NCI-H82 treated with DMSO at 0.1 percent for 48 hours (cell line): ENCODE measurements around the gene ZGPAT.
A peak's percentile ranks its signal among the peaks of the same experiment; 100 is the strongest.
"Not testable (repeated sequence)": the region's sequence is repeated elsewhere in the genome, so short reads cannot be mapped to it uniquely, and the experiment has no call there.

ENCODE experiments used
- DNase-seq: peaks from one replicate; lab custom pipeline; 2025; ENCODE audit not compliant: unreplicated experiment; lab: John Stamatoyannopoulos, UW

The ZGPAT gene

GRCh38 chr20:63707558-63708300 lies at the start of gene ZGPAT, which contains the start of gene ARFRP1:
Gene ZGPAT (plus strand): TSS chr20:63708039. CDS start chr20:63708581, 542 bp downstream.
Gene ARFRP1 (minus strand): TSS chr20:63707976. CDS start chr20:63707091, 885 bp downstream.
- peak; percentile 56 for DNase-seq

- DNase-seq: no peak
Observed at GRCh38 chr20:63658749-63659187, 49.1 kb upstream of the ZGPAT start.

GRCh38 chr20:63659370-63659769 lies 48.5 kb upstream of the ZGPAT start:
- no peak for DNase-seq

- DNase-seq: not testable (repeated sequence)
Observed at GRCh38 chr20:63660174-63660573, 47.7 kb upstream of the ZGPAT start.

GRCh38 chr20:63660622-63661021 lies 47.2 kb upstream of the ZGPAT start:
- DNase-seq: no peak

- DNase-seq: no peak
Observed at GRCh38 chr20:63661108-63661507, 46.7 kb upstream of the ZGPAT start.

- no peak for DNase-seq
Observed at GRCh38 chr20:63661959-63662812, 45.7 kb upstream of the ZGPAT start.

- DNase-seq: no peak
Observed at GRCh38 chr20:63662813-63663189, 45.0 kb upstream of the ZGPAT start.

GRCh38 chr20:63663332-63664066 lies 44.3 kb upstream of the ZGPAT start:
- DNase-seq: no peak

GRCh38 chr20:63664143-63664851 lies 43.5 kb upstream of the ZGPAT start:
- DNase-seq: no peak

GRCh38 chr20:63664861-63665594 lies 42.8 kb upstream of the ZGPAT start:
- no peak for DNase-seq

- DNase-seq: no peak
Observed at GRCh38 chr20:63665708-63666107, 42.1 kb upstream of the ZGPAT start.

GRCh38 chr20:63667858-63668257 lies 40.0 kb upstream of the ZGPAT start:
- DNase-seq: no peak

GRCh38 chr20:63668351-63668750 lies 39.5 kb upstream of the ZGPAT start:
- DNase-seq: no peak

GRCh38 chr20:63671695-63672094 lies 36.1 kb upstream of the ZGPAT start:
- not testable (repeated sequence) for DNase-seq

GRCh38 chr20:63672666-63673065 lies 35.2 kb upstream of the ZGPAT start:
- no peak for DNase-seq

- DNase-seq: no peak
Observed at GRCh38 chr20:63673951-63674350, 33.9 kb upstream of the ZGPAT start.

- no peak for DNase-seq
Observed at GRCh38 chr20:63675681-63676368, 32.0 kb upstream of the ZGPAT start.

- DNase-seq: no peak
Observed at GRCh38 chr20:63678071-63678470, 29.8 kb upstream of the ZGPAT start.
